ENCODE data around the gene MRM2.
"Not testable (repeated sequence)": the region's sequence is repeated elsewhere in the genome, so short reads cannot be mapped to it uniquely, and the experiment has no call there.

MRM2 gene

GRCh38 chr7:2269089-2269990 is 27.3 kb upstream of the MRM2 start:
- peak overlapping the region; percentile 17 for H3K27ac ChIP-seq
- DNase-seq (ENCODE audit: low read depth, low spot score), result not testable (repeated sequence)

- no peak overlapping the region for H3K27ac ChIP-seq
- DNase-seq (ENCODE audit: low read depth, low spot score), result no peak
Measured at GRCh38 chr7:2266911-2267310, 24.9 kb upstream of the MRM2 start.

- no peak for DNase-seq (ENCODE audit: low read depth, low spot score)
- H3K27ac ChIP-seq, result no peak overlapping the region
Measured at GRCh38 chr7:2264158-2264557, 22.2 kb upstream of the MRM2 start.

GRCh38 chr7:2263176-2263575 is 21.2 kb upstream of the MRM2 start:
- no peak for DNase-seq (ENCODE audit: low read depth, low spot score)
- H3K27ac ChIP-seq, result no peak overlapping the region

- no peak for DNase-seq (ENCODE audit: low read depth, low spot score)
- H3K27ac ChIP-seq, result no peak overlapping the region
Measured at GRCh38 chr7:2261611-2262010, 19.6 kb upstream of the MRM2 start.

- peak; percentile 37 for DNase-seq (ENCODE audit: low read depth, low spot score)
- H3K27ac ChIP-seq, result no peak overlapping the region
Measured at GRCh38 chr7:2260820-2261219, 18.8 kb upstream of the MRM2 start.

GRCh38 chr7:2259480-2259879 is 17.5 kb upstream of the MRM2 start:
- DNase-seq (ENCODE audit: low read depth, low spot score), result no peak
- no peak overlapping the region for H3K27ac ChIP-seq

- no peak for DNase-seq (ENCODE audit: low read depth, low spot score)
- no peak overlapping the region for H3K27ac ChIP-seq
Measured at GRCh38 chr7:2258661-2259365, 16.8 kb upstream of the MRM2 start.

- no peak overlapping the region for H3K27ac ChIP-seq
- DNase-seq (ENCODE audit: low read depth, low spot score), result no peak
Measured at GRCh38 chr7:2257651-2258050, 15.6 kb upstream of the MRM2 start.

- no peak for DNase-seq (ENCODE audit: low read depth, low spot score)
- H3K27ac ChIP-seq, result no peak overlapping the region
Measured at GRCh38 chr7:2257046-2257551, 15.1 kb upstream of the MRM2 start.

- DNase-seq (ENCODE audit: low read depth, low spot score), result no peak
- no peak overlapping the region for H3K27ac ChIP-seq
Measured at GRCh38 chr7:2256306-2257045, 14.5 kb upstream of the MRM2 start.

GRCh38 chr7:2255145-2256139 is 13.4 kb upstream of the MRM2 start:
- no peak overlapping the region for H3K27ac ChIP-seq
- no peak for DNase-seq (ENCODE audit: low read depth, low spot score)

GRCh38 chr7:2254429-2255144 is 12.6 kb upstream of the MRM2 start:
- no peak for DNase-seq (ENCODE audit: low read depth, low spot score)
- no peak overlapping the region for H3K27ac ChIP-seq

- DNase-seq (ENCODE audit: low read depth, low spot score), result no peak
- no peak overlapping the region for H3K27ac ChIP-seq
Measured at GRCh38 chr7:2253525-2254244, 11.7 kb upstream of the MRM2 start.

- DNase-seq (ENCODE audit: low read depth, low spot score), result no peak
- no peak overlapping the region for H3K27ac ChIP-seq
Measured at GRCh38 chr7:2253021-2253420, 11.0 kb upstream of the MRM2 start.

GRCh38 chr7:2251841-2252771 is 10.1 kb upstream of the MRM2 start:
- no peak overlapping the region for H3K27ac ChIP-seq
- DNase-seq (ENCODE audit: low read depth, low spot score), result no peak

- DNase-seq (ENCODE audit: low read depth, low spot score), result no peak
- no peak overlapping the region for H3K27ac ChIP-seq
Measured at GRCh38 chr7:2251381-2251780, 9.4 kb upstream of the MRM2 start.
